Stimulated activated CD8-positive, alpha-beta memory T cell treated with anti-CD3 and anti-CD28 coated beads, Interleukin-2, amount 100 ng/mL, for 1 hour (primary cell): ENCODE results near the gene ADCY2.

ENCODE experiments used
- DNase-seq, 2 donors: peaks; one replicate each; pipeline ENCODE4 v3.0.0-alpha.2; 2020; ENCODE audit warnings: low read depth in 2 of 2

The ADCY2 gene

DNA sequence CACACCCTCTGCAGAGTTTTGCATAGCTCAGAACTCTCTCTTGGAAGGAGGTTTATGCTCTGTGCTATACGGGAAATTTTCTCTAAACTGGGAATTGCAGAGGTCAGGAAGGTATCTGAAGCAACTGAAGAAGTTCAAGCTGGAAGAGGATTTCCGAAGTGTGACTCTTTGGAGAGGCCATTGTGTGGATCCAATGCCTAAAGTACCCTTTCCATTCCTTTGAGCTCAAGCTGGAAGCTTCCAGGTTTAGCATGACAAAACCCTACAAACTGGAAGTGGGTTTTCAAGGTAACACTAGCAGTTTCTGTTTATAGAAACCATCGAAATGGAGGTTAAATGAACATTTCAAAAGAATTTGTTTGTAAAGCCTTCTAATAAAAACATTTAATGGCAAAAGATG is 267.9 kb downstream of the ADCY2 start:
- DNase-seq, result no peak

DNA sequence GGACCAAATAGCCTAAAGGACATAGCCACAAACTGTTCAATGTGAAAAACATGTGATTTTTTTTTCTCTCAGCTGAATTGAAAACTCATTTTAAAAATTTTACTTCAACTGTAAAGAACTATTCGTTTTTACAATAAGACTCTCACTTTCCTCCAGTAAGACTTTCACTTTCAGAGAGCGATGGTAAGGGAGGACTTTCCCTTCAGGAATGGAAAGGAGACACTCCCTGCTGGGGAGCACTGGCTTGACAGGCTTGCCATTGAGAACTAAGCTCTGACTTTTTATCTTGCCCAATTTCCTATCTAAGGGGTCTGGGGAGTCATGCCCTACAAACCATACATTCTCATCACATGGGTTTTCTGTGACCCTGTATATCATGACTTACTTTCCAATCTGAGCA is 268.3 kb downstream of the ADCY2 start:
- no peak for DNase-seq

DNA sequence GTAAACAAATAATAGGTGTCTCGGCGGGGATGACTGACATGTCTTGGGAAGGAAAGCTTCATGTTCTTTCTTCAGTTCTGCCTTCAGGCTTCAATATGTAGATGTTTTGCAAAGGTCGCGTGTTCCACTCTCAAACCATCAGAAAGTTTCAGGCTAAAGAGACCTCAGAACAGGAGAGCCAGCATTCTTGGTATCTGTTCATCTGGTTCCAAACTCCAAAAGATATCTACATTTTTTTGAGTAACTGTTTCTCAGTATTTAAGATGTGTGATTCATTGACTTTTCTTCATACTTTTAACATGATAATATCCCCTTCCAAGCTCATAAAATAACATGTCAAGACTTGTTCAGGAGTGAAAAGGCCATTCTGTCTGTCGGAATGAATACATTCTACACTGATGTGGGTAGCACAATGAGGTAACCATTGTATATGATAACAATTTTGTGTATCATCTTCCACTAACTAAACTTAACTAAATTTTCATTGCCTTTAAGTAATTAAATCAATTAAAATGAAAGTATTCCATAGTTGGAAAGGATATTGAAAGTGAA is 271.4 kb downstream of the ADCY2 start:
- no peak for DNase-seq

DNA sequence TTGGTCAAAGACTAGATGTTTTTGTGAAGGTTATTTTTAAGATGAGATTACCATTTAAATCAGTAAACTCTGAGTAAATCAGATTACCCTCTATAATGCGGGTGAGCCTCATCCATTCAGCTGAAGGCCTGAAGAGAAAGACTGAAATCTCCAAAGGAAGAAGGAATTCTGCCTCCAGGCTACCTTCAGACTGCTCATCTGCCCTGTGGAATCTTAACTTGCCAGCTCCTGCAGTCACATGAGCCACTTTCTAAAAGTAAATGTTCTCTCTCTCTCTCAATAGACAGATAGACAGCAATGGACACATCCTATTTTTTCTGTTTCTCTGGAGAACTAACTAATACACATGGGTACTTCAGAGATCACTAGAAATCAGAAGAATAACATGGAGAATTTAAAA is 272.2 kb downstream of the ADCY2 start:
- DNase-seq, result no peak

DNA sequence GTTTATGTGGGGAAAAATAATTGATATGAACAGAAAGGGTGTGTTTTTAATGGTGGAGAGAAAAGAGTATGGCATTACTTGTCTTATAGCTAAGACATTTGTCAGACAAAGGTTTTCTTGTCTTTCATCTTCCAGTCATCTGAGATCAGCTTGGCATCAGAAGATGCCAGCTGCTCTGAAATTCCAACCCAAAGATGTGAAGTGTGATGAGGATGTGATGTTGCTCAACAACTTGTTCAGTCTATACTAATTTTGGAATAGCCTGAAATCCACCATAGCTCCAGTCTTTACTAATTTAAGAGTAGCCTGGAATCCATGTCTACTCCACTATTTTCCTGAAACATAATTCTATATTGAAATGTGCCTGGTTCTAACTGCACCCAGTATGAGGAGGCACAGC is 272.7 kb downstream of the ADCY2 start:
- DNase-seq, result no peak

DNA sequence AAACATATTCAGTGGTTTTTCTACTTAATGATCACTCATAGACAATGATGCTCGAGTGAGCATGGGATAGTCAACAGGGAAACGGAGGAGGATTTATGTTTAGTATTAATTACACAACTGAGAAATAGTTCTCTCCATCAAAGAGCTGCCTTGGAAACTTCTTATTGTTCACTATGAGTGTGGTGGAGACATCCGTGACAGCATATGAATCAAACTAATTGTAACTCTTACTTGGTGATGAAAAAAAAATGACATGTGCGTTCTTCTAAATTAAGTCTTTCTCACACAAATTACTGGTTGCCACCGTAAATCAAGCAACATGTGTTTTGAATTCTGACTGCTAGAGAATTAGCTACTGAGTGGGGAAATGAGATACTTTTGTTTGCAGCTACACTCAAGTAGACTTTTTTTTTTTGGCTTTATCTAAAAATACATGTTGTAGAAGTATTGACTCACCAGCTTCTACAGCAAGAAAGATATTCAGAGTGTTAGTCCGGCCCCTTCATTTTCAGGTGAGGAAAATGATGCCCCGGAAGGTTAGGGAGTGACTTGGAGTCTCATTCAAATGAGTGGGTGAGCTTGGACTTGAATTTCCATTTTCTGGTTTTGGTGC is 275.5 kb downstream of the ADCY2 start:
- DNase-seq, result no peak

DNA sequence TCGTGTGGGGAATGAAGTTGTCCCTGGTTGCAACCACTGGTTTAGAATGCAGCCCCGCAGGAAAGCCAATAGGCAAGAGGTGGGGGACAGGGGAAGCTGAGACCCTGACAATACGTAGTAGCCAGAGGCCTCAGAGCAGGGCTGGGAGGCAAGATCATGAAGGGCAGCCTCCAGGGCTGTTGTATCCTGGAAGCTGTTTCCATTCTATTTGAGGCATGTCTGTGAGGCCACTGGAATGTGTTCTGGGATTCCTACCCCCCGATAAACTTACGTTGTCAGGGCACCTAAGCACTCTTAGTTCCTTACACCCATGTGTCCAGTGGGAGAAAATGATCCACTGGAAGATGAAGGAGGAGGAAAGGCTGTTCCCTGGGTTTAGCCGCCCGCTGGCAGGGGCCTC is 277.7 kb downstream of the ADCY2 start:
- no peak for DNase-seq

DNA sequence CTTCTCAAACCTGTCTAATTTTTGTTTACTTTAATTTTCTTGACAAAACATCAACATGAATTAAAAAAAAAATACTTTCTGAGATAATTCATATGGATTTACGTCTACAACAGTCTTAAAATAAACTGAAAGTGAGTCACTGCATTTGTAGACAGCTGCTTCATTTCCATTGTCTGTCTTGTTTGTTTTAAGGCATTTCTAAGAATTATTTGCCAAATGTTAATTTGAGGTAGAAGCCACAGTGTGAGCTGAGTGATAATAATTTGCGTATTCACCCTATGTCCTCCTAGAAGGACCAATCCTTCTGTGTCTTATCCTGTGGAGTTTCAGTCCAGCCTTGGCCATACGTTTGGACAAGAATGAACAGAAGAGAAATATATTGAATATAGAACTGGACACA is 280.5 kb downstream of the ADCY2 start:
- DNase-seq, result no peak

DNA sequence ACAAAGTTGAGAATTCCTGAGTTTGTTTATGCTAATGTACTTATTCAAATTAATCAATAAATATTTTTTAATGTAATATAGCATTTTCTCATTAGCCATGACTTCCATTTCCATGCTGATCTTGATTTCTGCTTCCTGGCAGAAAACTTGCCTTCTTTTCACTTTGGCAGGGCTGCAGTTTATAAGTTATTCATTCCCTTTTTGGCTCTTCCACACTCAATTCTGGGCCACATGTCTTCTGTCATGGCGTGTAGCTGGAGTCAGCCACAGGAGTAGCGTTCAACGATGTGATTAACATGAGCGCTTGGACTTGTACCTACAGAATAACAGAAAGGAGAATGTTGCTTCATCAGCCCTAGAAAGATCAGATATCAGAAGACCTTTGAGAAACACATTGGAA is 282.1 kb downstream of the ADCY2 start:
- no peak for DNase-seq

DNA sequence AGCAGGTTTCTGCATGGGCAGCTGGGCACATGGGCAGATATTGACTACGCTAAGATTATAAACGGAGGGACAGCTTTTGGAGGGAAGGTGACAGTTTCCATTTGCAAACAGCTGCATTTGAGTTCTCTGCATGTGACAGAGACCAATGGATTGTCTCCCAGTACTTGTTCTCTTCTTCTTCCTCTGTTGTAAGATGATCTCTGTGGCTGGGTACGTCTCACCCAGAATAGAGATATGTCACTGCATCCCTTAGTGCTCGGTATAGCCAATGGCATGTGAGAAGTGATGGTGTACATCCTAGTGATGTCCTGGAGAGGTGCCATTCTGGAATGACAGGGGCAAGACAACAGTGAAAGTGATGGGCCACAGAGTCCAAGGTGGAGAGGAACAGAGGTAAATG is 283.7 kb downstream of the ADCY2 start:
- no peak for DNase-seq

DNA sequence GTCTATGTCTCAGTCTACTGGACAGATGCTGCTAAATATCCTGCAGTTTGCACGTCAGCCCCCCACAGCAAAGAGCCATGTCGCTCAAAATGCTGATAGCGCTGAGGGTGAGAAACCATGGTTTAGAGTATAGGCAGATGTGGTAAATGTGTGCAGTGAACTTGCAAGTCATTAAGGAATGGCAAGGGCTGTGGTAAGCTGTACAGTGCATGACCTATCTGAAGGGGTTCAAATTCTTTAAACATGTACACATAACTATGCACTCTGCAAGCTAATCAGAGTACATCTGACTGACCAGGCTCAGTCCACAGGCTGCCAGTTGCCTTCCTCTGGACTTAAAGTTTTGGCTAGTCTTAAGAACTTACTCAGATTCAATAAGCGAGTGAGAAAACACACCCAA is 284.3 kb downstream of the ADCY2 start:
- no peak for DNase-seq

DNA sequence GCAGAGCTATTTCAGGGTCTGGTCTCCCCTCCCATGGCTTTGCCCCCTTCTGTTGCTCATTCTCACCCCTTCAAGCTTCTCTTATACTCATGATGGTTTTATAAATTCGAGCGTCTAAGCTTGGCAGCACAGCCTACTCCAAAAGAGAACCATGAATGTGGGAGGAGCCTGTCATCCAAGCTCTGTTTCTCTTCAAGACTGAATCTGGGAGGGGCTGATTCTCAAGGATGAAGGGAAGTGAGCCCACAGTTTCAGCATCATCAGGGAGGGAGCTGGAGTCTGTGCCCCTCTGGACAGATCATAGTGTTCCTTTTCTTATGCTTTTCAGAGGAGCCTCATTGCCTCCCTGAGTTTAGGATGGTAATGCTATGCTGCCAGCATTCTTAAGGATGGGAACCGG is 286.4 kb downstream of the ADCY2 start:
- no peak for DNase-seq

DNA sequence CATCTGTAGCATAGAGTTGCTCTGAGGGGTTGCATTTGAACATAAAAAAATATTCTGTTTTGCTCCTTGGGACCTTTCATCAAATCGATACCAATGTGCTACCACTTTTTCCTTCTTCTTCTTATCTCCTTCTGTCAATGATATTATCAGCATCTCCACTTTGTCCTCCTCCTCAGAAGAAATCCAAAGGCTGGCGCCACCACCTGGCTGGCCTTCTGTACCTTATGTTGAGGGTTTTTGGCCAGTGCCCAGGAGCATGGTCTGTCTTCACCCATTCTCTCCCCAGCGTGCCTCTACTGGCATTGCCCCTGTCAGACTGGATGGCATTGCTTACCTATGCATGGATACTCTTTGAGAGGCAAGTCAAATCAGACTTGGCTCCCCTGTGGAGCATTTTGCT is 287.8 kb downstream of the ADCY2 start:
- no peak for DNase-seq

DNA sequence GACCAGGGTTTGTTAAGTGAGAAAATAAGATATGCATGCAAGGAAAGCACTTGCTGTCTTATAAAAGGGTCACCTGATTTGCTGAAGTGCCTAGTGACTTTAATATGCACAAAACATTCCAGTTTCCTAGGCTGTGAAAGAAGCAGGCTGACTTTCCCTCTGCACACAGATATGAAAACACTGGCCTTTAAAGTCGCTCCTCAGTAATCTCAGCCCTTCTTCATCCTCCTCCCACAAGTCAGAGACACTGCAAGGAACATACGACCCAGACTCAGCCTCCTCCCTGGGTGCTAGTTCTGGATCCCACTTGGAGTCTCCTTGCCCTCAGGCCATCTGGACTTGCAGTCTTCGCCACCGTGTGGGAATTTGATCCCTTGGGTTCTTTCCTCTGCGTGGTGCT is 288.9 kb downstream of the ADCY2 start:
- no peak for DNase-seq

DNA sequence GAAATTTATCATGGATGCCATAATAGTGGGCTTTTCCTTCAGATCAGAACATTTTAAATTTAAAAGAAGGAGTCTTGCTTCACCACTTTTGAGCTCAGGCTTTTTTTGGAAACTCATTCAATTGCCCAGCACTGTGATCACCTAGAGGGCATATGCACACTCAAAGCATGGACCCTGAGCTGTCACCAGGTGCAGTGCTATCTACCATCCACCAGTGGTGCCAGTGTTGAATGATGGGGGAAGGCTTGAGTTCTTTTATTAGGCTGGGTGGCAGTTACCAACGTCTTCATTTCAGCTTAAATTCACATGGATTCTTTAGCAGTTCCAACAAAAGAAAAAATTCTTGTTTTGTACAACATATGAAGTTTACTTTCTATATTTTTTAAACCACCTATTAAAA is 290.9 kb downstream of the ADCY2 start:
- no peak for DNase-seq

DNA sequence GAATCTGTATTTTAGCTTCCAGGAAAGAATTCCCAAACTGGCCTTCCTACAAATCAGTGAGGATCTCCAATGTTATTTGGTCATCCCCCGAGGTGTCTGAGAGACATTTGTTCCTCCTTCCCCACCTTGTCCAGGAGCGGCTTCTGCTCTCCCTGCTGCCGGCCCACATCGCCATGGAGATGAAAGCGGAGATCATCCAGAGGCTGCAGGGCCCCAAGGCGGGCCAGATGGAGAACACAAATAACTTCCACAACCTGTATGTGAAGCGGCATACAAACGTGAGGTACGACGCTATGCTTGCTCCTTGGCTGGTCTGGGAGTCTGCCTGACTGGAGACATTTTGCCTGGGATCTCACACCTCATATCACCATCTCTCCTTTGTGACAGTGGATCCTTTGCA is 294.6 kb downstream of the ADCY2 start:
- DNase-seq, result no peak

DNA sequence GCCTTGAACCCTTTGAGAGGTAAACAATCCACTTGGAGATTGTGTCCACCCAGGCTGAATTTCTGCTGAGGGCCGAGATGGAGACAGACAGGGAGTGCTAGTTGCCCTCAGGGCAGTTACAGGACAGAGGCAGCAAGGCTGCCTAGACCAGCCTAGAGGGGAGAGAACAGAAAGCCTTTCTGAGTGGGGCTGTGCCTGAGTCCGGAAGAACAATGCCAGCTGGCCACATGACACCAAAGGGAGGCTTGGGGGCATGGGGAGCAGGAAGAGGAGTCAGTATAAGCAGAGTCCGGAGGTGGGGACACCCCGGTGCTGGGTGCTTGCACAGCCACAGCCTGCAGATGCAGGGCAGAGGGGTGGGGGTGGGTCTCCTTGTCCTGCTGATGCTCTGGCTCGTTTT is 309.3 kb downstream of the ADCY2 start:
- DNase-seq, result no peak

DNA sequence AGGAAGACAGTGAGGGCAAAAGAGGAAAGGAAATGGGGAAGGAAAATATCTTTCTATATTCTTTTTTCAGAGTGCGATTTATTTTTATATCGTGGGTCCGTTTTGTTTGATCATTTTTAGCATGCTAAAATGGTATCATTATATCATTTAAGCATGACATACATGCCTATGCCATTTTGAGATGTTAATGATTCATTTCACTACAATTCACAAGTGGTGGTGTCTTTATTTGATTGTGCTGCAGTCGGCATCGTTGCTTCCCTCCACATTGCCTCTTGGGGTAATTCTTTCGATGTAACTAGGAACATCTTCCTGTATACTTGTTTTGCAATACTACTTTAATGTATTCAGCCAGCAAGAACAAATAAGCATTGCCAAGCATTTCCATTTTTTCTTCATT is 309.8 kb downstream of the ADCY2 start:
- no peak for DNase-seq

DNA sequence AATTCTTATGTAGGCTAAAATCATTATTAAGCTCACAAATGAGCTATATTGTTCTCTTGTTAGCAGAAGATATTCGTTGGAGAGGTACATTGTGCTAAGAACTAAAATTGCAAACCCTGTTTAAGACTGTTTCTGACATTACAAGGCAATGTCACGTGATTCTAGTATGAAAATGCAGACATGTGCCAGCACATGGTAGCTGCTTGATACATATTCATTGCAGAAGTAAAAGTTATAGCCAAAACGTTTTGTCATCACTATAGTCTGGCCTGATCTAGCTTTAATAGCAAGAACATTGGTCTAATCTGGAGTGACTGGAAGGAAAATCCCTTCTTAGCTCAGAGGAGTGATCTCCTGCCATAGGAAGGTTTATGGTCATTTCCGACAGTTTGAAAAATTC is 310.3 kb downstream of the ADCY2 start:
- no peak for DNase-seq

DNA sequence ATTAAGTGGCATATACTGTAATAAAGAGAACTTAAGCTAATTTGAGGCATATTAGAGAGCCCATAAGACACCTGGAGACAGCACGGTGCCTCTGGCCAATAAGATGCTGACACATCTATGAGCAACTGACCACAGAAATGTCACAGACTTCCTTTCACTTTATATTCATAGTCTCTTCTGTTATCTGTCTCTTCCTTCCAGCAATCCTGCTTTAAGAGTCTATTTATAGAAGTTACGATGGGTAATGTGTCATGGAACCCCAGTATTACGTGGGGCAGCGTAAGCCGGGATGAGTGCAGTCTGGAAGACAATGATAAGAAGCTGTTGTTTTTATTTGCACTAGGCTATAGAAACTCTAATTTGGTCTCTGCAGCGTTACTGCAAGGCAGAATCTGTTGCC is 318.2 kb downstream of the ADCY2 start:
- no peak for DNase-seq

DNA sequence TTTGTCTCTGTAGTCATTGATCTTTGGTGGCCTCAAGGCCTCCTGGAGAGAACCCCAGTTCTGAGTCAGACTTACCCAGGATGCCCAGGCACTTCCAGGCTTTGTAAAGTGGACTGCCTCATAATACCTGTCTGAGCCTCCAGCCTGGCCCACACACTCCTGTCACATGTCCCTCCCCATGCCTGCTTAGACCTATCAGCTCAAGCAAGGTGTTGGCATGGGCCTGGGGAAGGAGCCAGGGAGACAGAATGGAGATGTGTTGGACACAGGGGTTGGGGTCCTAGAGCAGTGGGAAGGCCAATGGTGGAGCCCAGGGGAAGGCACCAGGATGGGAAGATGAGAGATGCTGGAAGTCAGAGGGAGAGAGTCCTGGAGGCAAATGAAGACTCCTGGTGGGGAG is 318.8 kb downstream of the ADCY2 start:
- no peak for DNase-seq

DNA sequence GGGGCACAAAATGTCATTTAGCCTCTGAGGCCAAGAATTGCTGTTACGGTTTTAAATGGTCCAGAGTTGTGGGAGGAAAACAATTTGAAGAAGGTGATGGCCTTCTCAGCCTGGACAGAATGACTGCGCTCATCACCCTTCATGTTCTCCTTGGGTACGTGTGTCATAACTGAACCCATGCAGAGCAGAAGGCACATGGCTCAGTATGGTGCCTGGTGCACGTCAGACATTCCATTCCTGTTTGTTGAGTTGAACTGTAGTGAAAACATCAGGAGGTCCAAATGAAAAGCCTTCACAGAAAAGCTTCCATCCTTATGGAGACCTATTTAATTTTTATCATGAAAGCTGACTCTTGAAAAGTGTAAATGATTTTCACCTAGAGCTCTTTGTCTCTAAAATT is 321.8 kb downstream of the ADCY2 start:
- DNase-seq, result no peak

DNA sequence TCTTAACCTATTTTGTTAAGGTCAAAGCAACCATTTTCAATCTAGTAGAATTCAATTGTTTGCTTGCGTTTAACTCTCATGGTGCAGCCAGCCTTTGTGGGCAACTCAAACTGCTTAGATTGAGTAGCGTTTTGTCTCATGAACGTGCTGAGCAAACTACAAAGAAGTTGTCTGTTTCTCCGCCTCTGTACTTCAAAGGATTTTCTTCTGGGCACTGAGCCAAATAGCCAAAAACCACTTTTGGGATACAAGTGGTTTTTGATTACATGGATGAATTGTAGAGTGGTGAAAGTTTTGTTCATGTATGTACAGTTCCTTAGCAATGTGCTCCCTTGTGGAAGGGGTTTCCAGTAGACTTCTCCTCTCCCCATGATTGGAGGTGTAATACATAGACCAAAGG is 332.1 kb downstream of the ADCY2 start:
- no peak for DNase-seq

DNA sequence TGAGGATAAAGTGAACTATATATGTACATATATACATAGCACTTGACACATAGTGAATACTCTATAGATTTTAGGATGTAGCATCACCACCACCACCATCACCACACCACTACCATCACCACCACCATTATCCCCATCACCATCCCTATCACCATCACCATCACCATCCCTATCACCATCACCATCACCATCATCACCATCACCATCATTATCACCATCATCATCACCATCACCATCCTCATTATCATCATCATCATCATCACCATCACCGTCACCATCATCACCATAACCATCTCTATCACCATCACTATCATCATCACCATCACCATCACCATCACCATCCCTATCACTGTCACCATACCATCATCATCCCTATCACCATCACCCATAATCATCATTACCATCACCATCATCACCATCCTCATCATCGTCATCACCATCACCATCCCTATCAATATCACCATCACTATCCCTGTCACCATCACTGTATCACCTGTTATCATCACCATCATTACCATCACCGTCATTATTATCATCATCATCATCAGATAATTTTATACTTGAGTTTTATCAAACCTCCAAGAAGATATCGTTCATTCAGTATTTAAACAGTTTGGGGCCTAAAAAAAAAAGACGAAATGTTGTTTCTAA is 345.6 kb downstream of the ADCY2 start:
- DNase-seq, result no peak
